Endometrial microvascular endothelial cells (primary cell): ENCODE measurements around the gene FBLN5. TPM values are rescaled to one million over a fixed set of nuclear protein-coding genes. Genes with fewer than 3 reads are reported as not detected.
"Not testable (repeated sequence)": the region's sequence is repeated elsewhere in the genome, so short reads cannot be mapped to it uniquely, and the experiment has no call there.

ENCODE experiments used
- in situ Hi-C: cut with HindIII; loops from 2 replicates; pipeline ENCODE4 v1.10.0; 2017; ENCODE audit warnings: low sequenced_read_pairs, low pct_unique_long_range_greater_than_20kb; ENCODE audit errors: inconsistent ontology term
- total RNA-seq: library from RNA; depleted of rRNA; stranded (reverse); fragments of >200 nt; gene quantifications from one replicate; pipeline ENCODE4 v1.2.3, GENCODE V29; 2015; ENCODE audit errors: inconsistent ontology term

The FBLN5 gene
- total RNA-seq, 1 donor from 2014 or later, result 0.28 TPM

GRCh38 chr14:91845652-91846051, 101.8 kb downstream of the FBLN5 start:
- in situ Hi-C loops, result no loop called here

GRCh38 chr14:91845056-91845455, 102.4 kb downstream of the FBLN5 start:
- in situ Hi-C loops, result not testable (repeated sequence)

- in situ Hi-C loops, result no loop called here
Measured at GRCh38 chr14:91844029-91844428, 103.5 kb downstream of the FBLN5 start.

GRCh38 chr14:91843437-91843836, 104.1 kb downstream of the FBLN5 start:
- in situ Hi-C loops, result no loop called here

GRCh38 chr14:91841065-91841464, 106.4 kb downstream of the FBLN5 start:
- in situ Hi-C loops, result no loop called here

- in situ Hi-C loops, result no loop called here
Measured at GRCh38 chr14:91839749-91840148, 107.7 kb downstream of the FBLN5 start.

GRCh38 chr14:91837076-91837475, 110.4 kb downstream of the FBLN5 start:
- in situ Hi-C loops, result no loop called here

- in situ Hi-C loops, result no loop called here
Measured at GRCh38 chr14:91835920-91836843, 111.3 kb downstream of the FBLN5 start.

- in situ Hi-C loops, result no loop called here
Measured at GRCh38 chr14:91835197-91835919, 112.1 kb downstream of the FBLN5 start.

GRCh38 chr14:91834571-91834970, 112.9 kb downstream of the FBLN5 start:
- in situ Hi-C loops, result no loop called here

- in situ Hi-C loops, result no loop called here
Measured at GRCh38 chr14:91831337-91831736, 116.2 kb downstream of the FBLN5 start.

- in situ Hi-C loops, result no loop called here
Measured at GRCh38 chr14:91830777-91831176, 116.7 kb downstream of the FBLN5 start.

- in situ Hi-C loops, result no loop called here
Measured at GRCh38 chr14:91829511-91829910, 118.0 kb downstream of the FBLN5 start.

GRCh38 chr14:91827746-91828145, 119.7 kb downstream of the FBLN5 start:
- in situ Hi-C loops, result no loop called here

Other genes starting within 250 kb of the FBLN5 start
- gene CATSPERB, start 215.6 kb downstream of the FBLN5 start, total RNA-seq, result not detected
- not detected for gene TC2N, start 80.2 kb downstream of the FBLN5 start, total RNA-seq
- gene TRIP11, start 92.4 kb upstream of the FBLN5 start, total RNA-seq, result 11.4 TPM
- 74.9 TPM for gene ATXN3, start 158.9 kb upstream of the FBLN5 start, total RNA-seq
- gene NDUFB1, start 174.0 kb upstream of the FBLN5 start, total RNA-seq, result 634 TPM
- gene CPSF2, start 174.3 kb upstream of the FBLN5 start, total RNA-seq, result 76.0 TPM